ENCODE measurements around the gene GET4. TPM values are rescaled to one million over a fixed set of nuclear protein-coding genes. Genes with fewer than 3 reads are reported as not detected.

Gene GET4
- total and polyA plus RNA-seq, 2 donors from 2014 or later = 44.8 to 80.8 TPM

DNA sequence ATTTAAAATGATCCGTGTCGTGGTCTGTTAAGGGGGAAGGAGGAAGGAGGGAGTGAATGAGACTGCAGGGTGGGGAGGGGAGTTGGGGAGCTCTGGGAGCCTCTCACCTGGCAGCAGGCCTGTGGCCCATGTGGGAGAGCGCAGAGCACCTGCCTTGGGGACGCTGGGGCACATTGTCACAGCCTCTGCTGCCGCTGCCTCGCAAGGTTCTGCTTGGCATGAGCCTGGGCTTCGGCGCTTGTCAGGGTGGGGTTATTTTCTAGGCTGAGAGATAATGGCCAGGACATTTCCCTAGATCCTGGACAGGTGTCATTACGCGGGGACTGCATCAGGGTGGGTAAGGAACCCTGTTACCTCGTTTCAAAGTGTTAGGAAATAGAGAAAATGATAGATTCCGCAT lies 46.3 kb upstream of the GET4 start:
- H3K36me3 ChIP-seq (ENCODE audit: control insufficient read depth in 2 of 3, insufficient read depth in 3 of 3, low read length in 3 of 3) = no peaks in the 10 kb centered on the region
- TF ChIP-seq, protein P1, sequence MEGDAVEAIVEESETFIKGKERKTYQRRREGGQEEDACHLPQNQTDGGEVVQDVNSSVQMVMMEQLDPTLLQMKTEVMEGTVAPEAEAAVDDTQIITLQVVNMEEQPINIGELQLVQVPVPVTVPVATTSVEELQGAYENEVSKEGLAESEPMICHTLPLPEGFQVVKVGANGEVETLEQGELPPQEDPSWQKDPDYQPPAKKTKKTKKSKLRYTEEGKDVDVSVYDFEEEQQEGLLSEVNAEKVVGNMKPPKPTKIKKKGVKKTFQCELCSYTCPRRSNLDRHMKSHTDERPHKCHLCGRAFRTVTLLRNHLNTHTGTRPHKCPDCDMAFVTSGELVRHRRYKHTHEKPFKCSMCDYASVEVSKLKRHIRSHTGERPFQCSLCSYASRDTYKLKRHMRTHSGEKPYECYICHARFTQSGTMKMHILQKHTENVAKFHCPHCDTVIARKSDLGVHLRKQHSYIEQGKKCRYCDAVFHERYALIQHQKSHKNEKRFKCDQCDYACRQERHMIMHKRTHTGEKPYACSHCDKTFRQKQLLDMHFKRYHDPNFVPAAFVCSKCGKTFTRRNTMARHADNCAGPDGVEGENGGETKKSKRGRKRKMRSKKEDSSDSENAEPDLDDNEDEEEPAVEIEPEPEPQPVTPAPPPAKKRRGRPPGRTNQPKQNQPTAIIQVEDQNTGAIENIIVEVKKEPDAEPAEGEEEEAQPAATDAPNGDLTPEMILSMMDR (IDR thresholded peaks at IDR 0.05; ENCODE audit: borderline replicate concordance, extremely low read depth, insufficient read depth) = no peak
- H3K27ac ChIP-seq (ENCODE audit: low read depth in 2 of 2, low read length in 2 of 2) = peak overlapping the region in 1 of 2 donors; percentile 6
- no peak overlapping the region for H3K4me3 ChIP-seq (ENCODE audit: low read length in 3 of 3)
- no peaks in the 10 kb centered on the region for H3K9me3 ChIP-seq (ENCODE audit: control insufficient read depth in 2 of 3, insufficient read depth in 1 of 3, low read length in 3 of 3)
- FAIRE-seq (no peak), DNase-seq (peak in 1 of 5 donors; percentile 62)
- no peaks in the 10 kb centered on the region for H3K27me3 ChIP-seq (ENCODE audit: control insufficient read depth, insufficient read depth, low read length)
- peaks cover 0 to 30% (median 15%) of the 10 kb centered on the region in 3 donors for H3K4me1 ChIP-seq (ENCODE audit: control insufficient read depth in 2 of 3, insufficient read depth in 2 of 3, low read depth in 1 of 3, low read length in 3 of 3)
- H3K9ac ChIP-seq (ENCODE audit: low read length in 3 of 3) = no peak overlapping the region
- intact Hi-C loops (cut with DNase I) = no loop called here

DNA sequence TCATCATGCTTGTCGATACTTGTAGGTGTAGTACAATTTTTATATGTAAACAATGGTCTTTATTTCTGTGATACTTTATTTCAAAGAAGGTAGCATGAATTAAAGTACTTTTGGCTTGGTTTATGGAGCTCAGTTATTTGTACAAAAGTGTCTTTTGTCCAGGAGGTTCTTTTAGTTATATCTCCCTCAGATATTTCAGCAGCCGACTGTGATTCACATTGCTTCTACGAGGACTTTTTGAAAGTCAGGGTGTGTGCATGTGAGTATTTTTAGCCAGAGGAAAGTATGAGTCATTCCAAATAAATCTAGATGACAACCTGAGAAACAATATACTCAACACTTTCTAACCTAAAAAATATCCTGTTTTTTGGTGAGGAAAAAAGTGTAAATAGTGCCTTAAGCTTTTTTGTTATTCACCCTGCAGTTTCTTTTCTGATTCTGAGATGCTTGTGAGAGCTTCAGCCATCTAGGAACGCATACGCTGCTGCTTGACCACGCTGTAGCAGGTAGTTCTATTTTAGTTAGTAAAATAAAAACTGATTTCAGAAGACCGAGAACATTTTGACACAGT lies 44.7 kb upstream of the GET4 start:
- FAIRE-seq (peak; percentile 91), DNase-seq (peak in 3 of 5 donors; percentile 2 to 85 (median 66))
- intact Hi-C loops (cut with DNase I) = no loop called here
- no peaks in the 10 kb centered on the region for H3K36me3 ChIP-seq (ENCODE audit: control insufficient read depth in 2 of 3, insufficient read depth in 3 of 3, low read length in 3 of 3)
- H3K27ac ChIP-seq (ENCODE audit: low read depth in 2 of 2, low read length in 2 of 2) = peak overlapping the region; percentile 89 to 96
- H3K4me3 ChIP-seq (ENCODE audit: low read length in 3 of 3) = peak overlapping the region in 2 of 3 donors; percentile 25 to 37
- H3K9ac ChIP-seq (ENCODE audit: low read length in 3 of 3) = peak overlapping the region in 2 of 3 donors; percentile 49 to 54
- H3K4me1 ChIP-seq (ENCODE audit: control insufficient read depth in 2 of 3, insufficient read depth in 2 of 3, low read depth in 1 of 3, low read length in 3 of 3) = peaks cover 0 to 32% (median 18%) of the 10 kb centered on the region in 3 donors
- no peaks in the 10 kb centered on the region for H3K9me3 ChIP-seq (ENCODE audit: control insufficient read depth in 2 of 3, insufficient read depth in 1 of 3, low read length in 3 of 3)
- no peaks in the 10 kb centered on the region for H3K27me3 ChIP-seq (ENCODE audit: control insufficient read depth, insufficient read depth, low read length)
- TF ChIP-seq, protein P1 (IDR thresholded peaks at IDR 0.05; ENCODE audit: borderline replicate concordance, extremely low read depth, insufficient read depth) = no peak

DNA sequence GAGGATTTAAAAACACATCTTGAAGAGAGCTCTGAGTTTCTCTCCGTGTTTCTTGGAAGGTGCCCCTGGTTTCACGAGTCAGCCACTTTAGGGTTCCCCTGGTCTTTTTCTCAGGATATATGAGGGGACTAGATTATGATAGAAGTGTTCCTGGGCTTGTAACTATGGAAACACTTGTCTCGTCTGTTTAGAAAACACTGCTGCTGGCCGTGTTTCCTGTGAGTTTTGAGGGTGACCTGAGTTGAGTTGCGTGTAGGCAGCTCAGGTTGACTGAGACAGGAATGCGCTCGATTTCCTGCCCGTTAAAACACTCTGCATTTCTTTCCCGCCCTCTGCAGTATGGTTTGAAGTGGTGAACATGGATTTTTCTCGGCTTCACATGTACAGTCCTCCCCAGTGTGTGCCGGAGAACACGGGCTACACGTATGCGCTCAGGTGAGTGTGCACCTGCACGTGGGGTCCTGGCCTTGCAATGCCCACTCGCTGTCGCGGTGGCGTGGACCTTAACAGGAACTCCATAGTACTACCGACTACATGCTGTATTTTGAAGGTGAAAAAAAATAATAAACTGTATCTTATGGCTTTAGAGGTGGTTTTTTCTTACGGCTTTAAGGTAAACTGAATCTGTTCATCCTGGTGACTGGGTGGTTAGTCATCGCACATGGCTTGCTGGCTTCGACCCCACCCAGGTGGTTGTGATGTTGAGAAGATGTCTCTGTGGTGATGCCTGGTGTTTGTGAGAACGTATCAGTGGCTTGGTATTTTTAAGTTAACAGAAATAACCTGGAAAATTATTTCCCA lies 44.0 kb upstream of the GET4 start, which contains the start of gene SUN1:
SUN1 (plus strand) TSS at position 310 of the 801 bp plus-strand sequence; CDS start at position 359, 49 bp downstream.
- TF ChIP-seq, protein P1 (IDR thresholded peaks at IDR 0.05; ENCODE audit: borderline replicate concordance, extremely low read depth, insufficient read depth) = no peak
- peaks cover 0 to 35% (median 18%) of the 10 kb centered on the region in 3 donors for H3K4me1 ChIP-seq (ENCODE audit: control insufficient read depth in 2 of 3, insufficient read depth in 2 of 3, low read depth in 1 of 3, low read length in 3 of 3)

More for the DNA sequence above, 44.0 kb upstream of the GET4 start, which contains the start of gene SUN1:
- H3K36me3 ChIP-seq (ENCODE audit: control insufficient read depth in 2 of 3, insufficient read depth in 3 of 3, low read length in 3 of 3) = no peaks in the 10 kb centered on the region
- H3K9ac ChIP-seq (ENCODE audit: low read length in 3 of 3) = peak within 1 kb of the TSS in 2 of 3 donors; percentile 49 to 54
- H3K27ac ChIP-seq (ENCODE audit: low read depth in 2 of 2, low read length in 2 of 2) = peak within 1 kb of the TSS; percentile 89 to 96
- intact Hi-C loops (cut with DNase I) = no loop called here
- peak in 4 of 5 donors; percentile 69 to 90 (median 72) for DNase-seq
- H3K9me3 ChIP-seq (ENCODE audit: control insufficient read depth in 2 of 3, insufficient read depth in 1 of 3, low read length in 3 of 3) = no peaks in the 10 kb centered on the region
- no peak for FAIRE-seq
- H3K27me3 ChIP-seq (ENCODE audit: control insufficient read depth, insufficient read depth, low read length) = no peaks in the 10 kb centered on the region
- peak within 1 kb of the TSS in 2 of 3 donors; percentile 25 to 37 for H3K4me3 ChIP-seq (ENCODE audit: low read length in 3 of 3)

Measured in kidney (tissue), 14 donors.